Measurements from ENCODE around the gene CYGB. TPM values are rescaled to one million over a fixed set of nuclear protein-coding genes. Genes with fewer than 3 reads are reported as not detected.
"Not testable (repeated sequence)": the region's sequence is repeated elsewhere in the genome, so short reads cannot be mapped to it uniquely, and the experiment has no call there.

The CYGB gene
- total RNA-seq, 2 experiments from 2014 or later, result not detected

DNA sequence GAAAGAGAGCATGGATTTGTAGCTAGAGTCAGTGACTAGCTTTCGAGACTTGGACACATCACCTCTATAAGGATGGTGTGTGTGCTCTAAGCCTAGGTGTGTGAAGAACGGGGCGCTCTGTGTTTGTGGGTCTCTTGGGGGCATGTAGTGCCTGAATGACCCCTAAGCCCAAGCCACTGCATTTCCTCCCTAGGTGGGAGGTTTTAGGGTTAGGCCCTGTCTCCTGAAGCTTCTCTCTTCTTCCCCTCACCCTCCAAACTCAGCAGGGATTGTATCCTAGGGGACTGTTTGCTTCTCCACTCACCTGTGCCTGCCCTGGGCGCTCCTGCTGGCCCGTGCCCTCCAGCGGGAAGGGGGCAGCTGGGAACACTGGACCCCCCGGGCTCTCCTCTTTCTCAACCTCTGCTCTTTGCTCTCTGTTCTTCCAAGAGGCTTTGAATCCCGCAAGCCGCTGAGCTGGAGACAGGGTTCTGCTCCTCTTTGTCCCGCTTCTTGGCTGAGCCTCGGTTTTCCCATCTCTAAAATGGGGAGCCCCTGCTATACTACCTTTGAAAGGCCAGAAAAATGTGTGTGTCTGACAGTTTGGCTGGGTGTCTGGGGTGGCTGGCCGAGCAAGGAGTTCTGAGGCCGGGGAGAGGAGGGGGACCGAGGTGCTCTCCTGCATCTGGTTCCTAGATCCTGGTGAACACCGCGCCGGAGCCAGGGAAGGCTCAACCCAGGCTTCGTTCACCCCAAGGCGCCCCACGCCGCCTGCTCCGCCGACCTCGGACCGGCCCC, 810 bp downstream of the CYGB start:
- H3K27ac Mint-ChIP-seq, result no peak overlapping the region
- no peak overlapping the region for H3K4me3 Mint-ChIP-seq
- no peak for DNase-seq
- no peaks in the 10 kb centered on the region for H3K36me3 Mint-ChIP-seq
- H3K27me3 Mint-ChIP-seq, result peaks cover 51% of the 10 kb centered on the region
- no peak for ATAC-seq
- H3K4me1 Mint-ChIP-seq, result no peaks in the 10 kb centered on the region
- H3K9me3 Mint-ChIP-seq (ENCODE audit: low read depth), result no peaks in the 10 kb centered on the region
- CTCF ChIA-PET, result interaction anchor here (0.9 to 1.4 kb wide), 5 partner anchors 10 to 49 kb away, joined by 3 to 8 read pairs (median 4); partner anchors contain the start of gene ST6GALNAC2

DNA sequence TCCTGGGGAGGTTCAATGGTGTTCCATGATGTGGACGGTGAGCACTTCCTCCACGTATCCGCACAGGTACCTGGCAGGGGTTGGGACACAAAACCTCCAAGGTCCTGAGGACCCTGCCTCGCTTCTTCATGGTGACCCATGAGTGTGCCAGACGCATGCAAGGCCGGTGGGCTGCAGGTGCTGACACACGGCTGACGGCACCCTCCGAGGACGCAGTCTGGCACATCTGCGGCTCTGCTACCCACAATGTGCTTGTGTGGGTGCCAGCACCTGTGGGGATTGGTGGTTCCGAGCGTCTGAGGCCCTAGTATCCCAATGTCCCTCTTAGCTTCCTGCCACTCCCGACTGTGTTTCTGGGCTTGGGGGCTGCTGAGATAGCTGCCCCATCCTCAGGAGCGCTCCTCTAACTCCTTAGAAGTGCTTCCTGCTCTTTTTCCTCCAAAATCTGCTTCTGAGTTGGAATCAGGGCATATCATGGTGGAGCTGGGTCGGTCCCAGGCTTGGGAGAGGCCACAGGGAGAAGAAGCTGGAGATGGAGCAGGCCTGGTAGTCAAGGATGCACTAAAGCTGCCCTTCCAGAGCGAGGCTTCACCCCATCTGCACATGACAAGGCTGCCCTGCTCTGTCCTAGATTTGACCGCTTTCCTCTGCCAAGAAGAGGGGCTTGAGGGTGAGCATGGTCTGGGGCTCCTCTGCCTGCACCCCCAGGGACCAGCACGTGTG, 1.6 kb downstream of the CYGB start:
- peaks cover 44% of the 10 kb centered on the region for H3K27me3 Mint-ChIP-seq
- CTCF ChIA-PET, result interaction anchor here (0.9 to 1.4 kb wide), 4 partner anchors 11 to 50 kb away, joined by 3 to 8 read pairs (median 4); partner anchors contain the start of gene ST6GALNAC2
- H3K27ac Mint-ChIP-seq, result no peak overlapping the region
- no peaks in the 10 kb centered on the region for H3K4me1 Mint-ChIP-seq
- no peak overlapping the region for H3K4me3 Mint-ChIP-seq
- H3K36me3 Mint-ChIP-seq, result no peaks in the 10 kb centered on the region
- ATAC-seq, result no peak
- H3K9me3 Mint-ChIP-seq (ENCODE audit: low read depth), result no peaks in the 10 kb centered on the region
- no peak for DNase-seq

DNA sequence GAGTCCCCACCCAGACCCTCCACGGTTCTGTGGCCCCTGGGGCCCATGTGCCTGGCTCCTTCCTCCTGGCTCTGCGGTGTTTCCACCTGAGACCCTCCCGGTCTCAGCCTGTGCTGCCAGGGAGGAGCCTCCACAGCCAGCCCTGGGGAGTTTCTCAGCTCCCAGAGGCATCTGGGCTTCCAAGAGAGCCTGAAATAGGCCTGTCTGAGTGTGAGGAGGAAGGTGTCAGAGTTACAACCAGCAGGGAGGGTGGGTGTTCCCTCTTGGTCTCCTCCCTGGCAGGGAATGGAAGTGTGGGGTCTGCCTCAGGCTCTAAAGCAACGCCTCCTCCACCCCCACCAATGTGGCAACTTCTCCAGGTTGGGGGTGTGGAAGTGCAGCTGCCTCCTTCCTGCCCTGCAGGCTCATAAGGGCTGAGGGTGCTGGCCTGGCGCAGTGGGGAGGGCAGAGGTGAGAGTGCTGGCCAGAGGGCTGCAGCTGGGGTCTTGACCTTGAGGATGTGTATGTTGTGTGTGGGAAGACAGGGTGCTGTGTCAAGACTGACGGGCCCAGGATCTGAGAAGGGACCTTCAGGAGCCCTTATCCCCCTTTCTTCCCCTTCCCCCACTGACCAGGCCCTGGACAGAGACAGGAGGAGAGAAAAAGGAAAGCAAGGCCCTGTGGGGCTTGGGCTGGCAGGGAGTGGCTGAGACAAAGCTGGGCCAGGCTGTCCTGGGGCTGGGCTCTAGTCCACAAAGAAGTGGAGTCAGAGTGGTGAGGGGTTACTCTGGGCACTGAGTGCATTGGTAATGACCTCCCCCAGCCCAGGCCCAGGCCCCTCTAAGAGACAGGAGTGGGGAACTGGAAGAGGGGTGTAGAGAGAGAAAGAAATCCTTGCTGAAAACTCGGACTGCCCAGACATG, 2.4 kb downstream of the CYGB start:
- peaks cover 37% of the 10 kb centered on the region for H3K27me3 Mint-ChIP-seq
- H3K4me3 Mint-ChIP-seq, result no peak overlapping the region
- CTCF ChIA-PET, result interaction anchor here (1.0 kb wide), 1 partner anchor 89 kb away, joined by 3 read pairs; no protein-coding TSS in a partner anchor
- no peaks in the 10 kb centered on the region for H3K4me1 Mint-ChIP-seq
- H3K36me3 Mint-ChIP-seq, result no peaks in the 10 kb centered on the region
- H3K9me3 Mint-ChIP-seq (ENCODE audit: low read depth), result no peaks in the 10 kb centered on the region
- DNase-seq (no peak), ATAC-seq (no peak)
- no peak overlapping the region for H3K27ac Mint-ChIP-seq

DNA sequence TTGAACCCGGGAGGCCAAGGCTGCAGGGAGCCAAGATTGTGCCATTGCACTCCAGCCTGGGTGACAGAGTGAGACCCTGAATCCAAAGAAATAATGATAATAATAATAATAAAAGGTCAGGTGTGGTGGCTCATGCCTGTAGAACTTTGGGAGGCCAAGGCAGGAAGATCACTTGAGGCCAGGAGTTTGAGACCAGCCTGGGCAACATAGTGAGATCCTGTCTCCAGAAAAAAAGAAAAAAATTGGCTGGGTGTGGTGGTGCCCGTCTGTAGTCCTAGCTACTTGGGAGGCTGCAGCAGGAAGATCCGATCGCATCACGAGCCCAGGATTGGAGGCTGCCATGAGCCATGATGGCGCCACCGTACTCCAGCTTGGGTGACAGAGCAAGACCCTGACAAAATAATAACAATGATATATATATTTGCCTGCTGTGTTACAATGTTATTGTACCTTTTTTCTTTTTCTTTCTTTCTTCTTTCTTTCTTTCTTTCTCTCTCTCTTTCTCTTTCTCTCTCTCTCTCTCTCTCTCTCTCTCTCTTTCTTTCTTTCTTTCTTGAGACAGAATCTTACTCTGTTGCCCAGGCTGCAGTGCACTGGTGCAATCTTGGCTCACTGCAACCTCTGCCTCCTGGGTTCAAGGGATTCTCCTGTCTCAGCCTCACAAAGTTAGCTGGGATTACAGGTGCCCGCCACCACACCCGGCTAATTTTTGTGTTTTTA, 3.7 kb downstream of the CYGB start:
- not testable (repeated sequence) for H3K36me3 Mint-ChIP-seq; DNase-seq; ATAC-seq; H3K4me1 Mint-ChIP-seq; H3K4me3 Mint-ChIP-seq; H3K9me3 Mint-ChIP-seq (ENCODE audit: low read depth); H3K27ac Mint-ChIP-seq
- peaks cover 27% of the 10 kb centered on the region for H3K27me3 Mint-ChIP-seq
- CTCF ChIA-PET, result interaction anchor here (0.6 to 1.9 kb wide), 4 partner anchors 18 to 294 kb away, joined by 3 to 7 read pairs (median 4); no protein-coding TSS in a partner anchor

DNA sequence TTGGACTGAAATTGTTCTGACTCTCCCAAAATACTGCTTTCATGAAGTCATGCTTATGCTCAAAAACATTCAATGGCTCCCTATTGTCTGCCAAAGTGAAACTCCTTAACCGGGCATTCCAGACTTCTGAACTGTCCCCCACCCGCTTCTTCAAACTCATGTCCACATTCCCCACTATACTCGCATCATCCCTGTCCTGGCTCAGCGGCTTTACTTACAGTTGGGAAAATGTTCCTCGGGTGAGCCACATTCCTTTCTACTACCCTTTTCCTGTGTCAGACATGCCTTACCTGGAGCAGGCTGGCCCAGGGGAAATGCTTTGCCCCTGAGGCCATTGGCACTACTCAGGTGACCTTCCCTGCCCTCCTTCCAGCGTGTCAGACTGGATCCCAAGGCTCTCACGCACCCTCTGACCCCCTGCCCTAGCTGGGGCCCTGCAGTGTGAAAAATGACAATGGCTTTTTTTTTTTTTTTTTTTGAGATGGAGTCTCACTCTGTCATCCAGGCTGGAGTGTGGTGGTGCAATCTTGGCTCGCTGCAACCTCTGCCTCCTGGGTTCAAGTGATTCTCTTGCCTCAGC, 5.3 kb downstream of the CYGB start:
- Mint-ChIP-seq H3K4me3 (no peak overlapping the region), H3K9me3 (ENCODE audit: low read depth) (no peaks in the 10 kb centered on the region), H3K27me3 (peaks cover 18% of the 10 kb centered on the region), H3K27ac (no peak overlapping the region), H3K4me1 (peaks cover 10% of the 10 kb centered on the region), H3K36me3 (no peaks in the 10 kb centered on the region)
- CTCF ChIA-PET, result interaction anchor here (1.2 to 1.9 kb wide), 3 partner anchors 9 to 92 kb away, joined by 5 to 7 read pairs (median 7); no protein-coding TSS in a partner anchor
- ATAC-seq, result no peak
- DNase-seq, result no peak

DNA sequence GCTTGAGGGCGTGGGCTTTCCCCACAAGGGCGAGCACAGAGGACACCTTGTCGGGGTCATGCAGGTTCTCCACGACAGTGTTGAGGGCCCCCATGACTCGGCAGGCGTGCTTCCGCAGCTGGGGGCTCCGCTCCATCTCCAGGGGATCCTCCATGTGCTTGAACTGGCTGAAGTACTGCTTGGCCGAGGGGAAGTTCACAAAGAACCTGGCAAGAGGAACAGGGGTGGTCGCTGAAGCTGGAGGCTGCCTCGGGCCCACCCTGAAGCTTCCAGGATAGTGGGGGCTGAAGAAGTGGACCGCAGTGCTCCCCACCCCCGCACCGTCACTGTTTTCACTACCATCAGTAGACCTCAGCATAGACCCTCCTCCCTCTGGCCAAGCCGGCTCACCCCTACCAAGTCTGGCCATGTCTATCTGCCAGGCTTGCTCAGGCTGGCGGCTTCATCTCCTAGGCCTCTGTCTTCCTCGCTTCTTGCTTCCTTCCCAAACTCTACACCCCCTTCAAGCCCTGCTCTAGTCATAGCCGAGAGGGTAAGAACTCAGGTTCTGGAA, 5.9 kb downstream of the CYGB start:
- CTCF ChIA-PET, result no interaction called here
- Mint-ChIP-seq H3K36me3 (no peaks in the 10 kb centered on the region), H3K4me3 (no peak overlapping the region), H3K27ac (no peak overlapping the region), H3K4me1 (peaks cover 11% of the 10 kb centered on the region), H3K27me3 (peaks cover 13% of the 10 kb centered on the region), H3K9me3 (ENCODE audit: low read depth) (no peaks in the 10 kb centered on the region)
- ATAC-seq, result no peak
- no peak for DNase-seq

DNA sequence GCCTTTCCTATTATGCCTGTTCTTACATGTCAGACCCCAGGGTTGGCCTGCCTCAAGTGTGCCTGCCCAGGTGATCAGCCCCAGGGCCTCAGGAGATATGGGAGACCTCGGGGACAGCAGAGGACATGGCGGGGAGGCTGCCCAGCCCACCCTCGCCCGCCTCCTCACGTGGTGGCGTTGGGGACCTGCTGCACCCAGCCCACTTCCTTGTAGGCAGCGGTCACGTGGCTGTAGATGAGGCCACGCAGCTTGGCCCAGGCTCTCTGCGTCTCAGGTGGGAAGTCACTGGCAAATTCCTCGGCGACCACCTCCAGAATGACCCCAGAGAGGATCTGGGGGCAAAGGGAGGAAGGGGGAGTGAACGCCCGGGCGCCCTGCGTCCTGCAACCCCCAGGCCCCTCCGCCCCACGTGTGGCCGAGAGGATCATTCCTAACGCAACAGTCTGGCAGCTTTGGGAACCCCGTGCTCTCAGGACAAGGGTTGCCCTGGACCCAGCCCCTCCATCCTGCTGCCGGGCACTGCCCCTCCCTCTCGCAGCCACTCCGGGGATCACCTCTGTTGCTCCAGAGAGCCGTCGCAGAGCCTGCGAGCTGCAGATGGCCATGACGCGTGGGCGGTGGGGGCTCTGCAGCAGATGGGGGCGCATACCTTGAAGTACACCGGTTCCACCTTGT, 6.6 kb downstream of the CYGB start:
- no peak overlapping the region for H3K27ac Mint-ChIP-seq
- H3K27me3 Mint-ChIP-seq, result peaks cover 7% of the 10 kb centered on the region

DNA sequence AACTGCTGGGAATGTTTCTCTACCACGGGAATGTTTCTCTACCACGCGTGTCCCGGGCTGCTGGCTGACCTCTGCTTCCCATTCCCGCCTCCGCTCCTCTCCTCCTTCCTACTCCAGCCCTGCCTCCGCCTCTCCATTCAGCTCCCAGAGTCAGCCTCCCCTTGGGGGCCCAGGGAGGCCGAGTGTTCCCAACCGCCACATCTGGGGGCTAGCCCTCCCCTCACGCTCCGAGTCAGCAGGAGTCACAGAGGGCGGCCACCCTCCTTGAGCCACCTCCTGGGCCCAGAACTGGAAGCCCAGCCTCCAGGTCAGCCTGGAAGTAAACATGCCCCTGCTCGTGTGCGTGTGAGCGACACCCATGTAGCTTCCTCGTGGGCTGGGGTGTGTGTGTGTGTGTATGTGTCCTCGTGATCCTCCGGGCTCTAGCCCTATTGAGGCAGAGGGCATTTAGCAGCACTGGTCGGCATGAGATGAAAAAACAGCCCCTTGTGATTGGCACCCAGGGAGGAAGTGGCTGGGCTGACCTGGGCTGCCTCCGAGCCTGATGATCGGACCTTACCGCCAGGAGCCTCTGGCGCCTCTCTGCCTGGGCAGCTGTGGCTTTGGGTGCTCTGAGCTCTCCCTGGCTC, 7.3 kb downstream of the CYGB start:
- H3K36me3 Mint-ChIP-seq, result no peaks in the 10 kb centered on the region
- no peak for DNase-seq
- H3K4me1 Mint-ChIP-seq, result peaks cover 11% of the 10 kb centered on the region
- no peak overlapping the region for H3K4me3 Mint-ChIP-seq
- CTCF ChIA-PET, result interaction anchor here (2.9 kb wide), 1 partner anchor 28 kb away, joined by 19 read pairs; no protein-coding TSS in a partner anchor
- no peak for ATAC-seq
- H3K27me3 Mint-ChIP-seq, result peaks cover 3% of the 10 kb centered on the region
- H3K27ac Mint-ChIP-seq, result no peak overlapping the region
- H3K9me3 Mint-ChIP-seq (ENCODE audit: low read depth), result no peaks in the 10 kb centered on the region

More for the DNA sequence above, 6.6 kb downstream of the CYGB start:
- no peak overlapping the region for H3K4me3 Mint-ChIP-seq
- H3K36me3 Mint-ChIP-seq, result no peaks in the 10 kb centered on the region
- CTCF ChIA-PET, result no interaction called here
- no peak for DNase-seq
- peaks cover 11% of the 10 kb centered on the region for H3K4me1 Mint-ChIP-seq
- no peak for ATAC-seq
- no peaks in the 10 kb centered on the region for H3K9me3 Mint-ChIP-seq (ENCODE audit: low read depth)

DNA sequence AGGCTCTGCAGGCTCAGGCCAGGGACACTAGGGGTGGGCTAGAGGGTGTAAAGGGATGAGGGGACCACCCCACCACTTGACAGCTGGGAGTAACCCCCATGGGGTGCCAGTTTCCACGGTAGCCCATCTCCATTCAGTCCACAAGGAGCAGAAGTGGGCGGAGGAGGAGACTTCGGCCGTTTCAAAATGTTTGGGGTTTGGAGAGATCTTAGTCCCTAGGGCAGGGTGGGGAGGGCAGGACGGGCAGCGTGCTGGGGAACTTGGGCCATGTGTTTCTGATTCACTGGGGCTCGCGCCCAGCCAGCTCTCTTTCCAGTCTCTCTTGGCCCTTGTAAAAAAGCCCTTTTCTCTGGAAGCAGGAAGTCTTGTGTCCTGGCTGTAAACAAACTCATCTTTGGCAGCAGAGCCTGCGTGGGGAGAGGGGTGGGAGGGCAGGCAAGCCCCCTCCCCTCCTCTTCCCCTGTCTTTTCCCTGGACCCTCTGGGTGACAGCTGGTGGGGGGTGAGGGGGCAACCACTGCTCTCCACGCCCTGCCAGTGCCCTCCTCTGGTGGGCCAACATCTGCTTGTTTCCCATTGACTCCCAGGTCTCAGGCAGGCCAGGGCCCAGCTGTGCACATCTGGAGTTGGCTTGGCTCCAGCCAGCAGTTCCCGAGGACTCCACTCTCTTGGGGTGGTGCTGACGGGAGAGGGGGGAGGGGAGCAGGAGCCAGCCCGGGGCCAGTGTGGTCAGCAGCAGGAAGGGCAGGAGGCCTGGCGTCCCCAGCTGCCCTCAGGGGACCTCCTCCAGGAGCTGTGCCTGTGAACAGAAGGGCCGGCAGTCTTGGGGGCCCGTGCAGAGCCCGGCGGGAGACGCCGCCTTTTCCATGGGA, 8.1 kb downstream of the CYGB start:
- Mint-ChIP-seq H3K36me3 (no peaks in the 10 kb centered on the region), H3K4me1 (peaks cover 11% of the 10 kb centered on the region), H3K27me3 (peaks cover 4% of the 10 kb centered on the region), H3K9me3 (ENCODE audit: low read depth) (no peaks in the 10 kb centered on the region), H3K4me3 (no peak overlapping the region), H3K27ac (no peak overlapping the region)
- CTCF ChIA-PET, result interaction anchor here (1.0 to 3.2 kb wide), 5 partner anchors 16 to 94 kb away, joined by 3 to 19 read pairs (median 12); no protein-coding TSS in a partner anchor
- ATAC-seq (no peak), DNase-seq (no peak)

DNA sequence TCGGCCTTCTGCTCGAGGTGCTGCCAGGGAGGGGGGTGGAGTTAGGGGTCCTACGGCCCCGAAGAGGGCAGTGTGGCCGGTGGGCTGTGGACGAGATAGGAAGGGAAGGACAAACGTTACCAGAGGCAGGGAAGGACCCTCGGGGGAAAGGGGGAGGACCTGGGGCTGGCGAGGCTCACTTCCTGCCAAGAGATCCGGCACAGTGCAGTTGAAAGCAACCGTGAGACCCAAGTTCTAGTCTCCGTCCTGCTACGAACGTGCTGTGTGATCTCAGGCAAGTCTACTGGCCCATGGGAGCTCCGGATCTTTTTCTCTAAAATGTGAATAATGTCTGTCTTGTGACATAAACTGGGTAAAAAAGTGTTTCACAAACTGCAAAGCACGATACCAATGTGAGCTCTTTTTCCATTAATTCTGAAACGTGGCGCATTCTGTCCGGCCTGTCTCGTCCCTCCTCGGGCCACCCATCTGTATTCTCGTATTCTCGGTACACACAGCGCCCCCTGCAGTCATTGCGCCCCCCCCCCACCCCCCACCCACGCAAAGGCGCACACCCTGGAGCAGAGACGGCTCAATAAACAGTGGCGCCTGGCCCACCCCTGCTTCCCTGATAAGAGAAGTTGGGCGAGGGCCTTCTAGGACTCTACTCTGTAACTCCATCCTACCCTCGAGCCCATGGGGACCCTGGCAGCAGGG, 8.8 kb downstream of the CYGB start:
- Mint-ChIP-seq H3K4me1 (peaks cover 11% of the 10 kb centered on the region), H3K36me3 (no peaks in the 10 kb centered on the region), H3K9me3 (ENCODE audit: low read depth) (no peaks in the 10 kb centered on the region), H3K27me3 (peaks cover 5% of the 10 kb centered on the region), H3K4me3 (no peak overlapping the region), H3K27ac (no peak overlapping the region)
- no peak for DNase-seq
- no peak for ATAC-seq
- CTCF ChIA-PET, result interaction anchor here (0.7 to 3.2 kb wide), 8 partner anchors 8 to 95 kb away, joined by 3 to 19 read pairs (median 4); no protein-coding TSS in a partner anchor

All from activated CD8-positive, alpha-beta memory T cell treated with anti-CD3 and anti-CD28 coated beads, Interleukin-2, amount 10 ng/mL, durations not matched to agents 7 days and 5 days (primary cell).